Measurements from ENCODE around the gene CTSK. TPM values are rescaled to one million over a fixed set of nuclear protein-coding genes. Genes with fewer than 3 reads are reported as not detected.

The CTSK gene
- total RNA-seq, 4 donors from 2014 or later, result 13.3 to 53.2 (median 35.8) TPM

GRCh38 chr1:150751443-150751842 is 56.6 kb downstream of the CTSK start:
- Histone ChIP-seq H3K27ac (no peak overlapping the region), H3K4me3 (no peak overlapping the region), H3K4me1 (peaks cover 0 to 41% (median 16%) of the 10 kb centered on the region in 4 donors), H3K9me3 (no peaks in the 10 kb centered on the region), H3K27me3 (no peaks in the 10 kb centered on the region), H3K36me3 (peaks cover 0 to 44% (median 9%) of the 10 kb centered on the region in 4 donors)
- no peak for DNase-seq
- WGBS, 2 donors (ENCODE audit: low coverage in 1 of 2), result 79% methylated on average over 6 of the region's 6 CpGs; no CpG with 5 or more reads in 1 of the 2 donors
- TF ChIP-seq, protein P1, sequence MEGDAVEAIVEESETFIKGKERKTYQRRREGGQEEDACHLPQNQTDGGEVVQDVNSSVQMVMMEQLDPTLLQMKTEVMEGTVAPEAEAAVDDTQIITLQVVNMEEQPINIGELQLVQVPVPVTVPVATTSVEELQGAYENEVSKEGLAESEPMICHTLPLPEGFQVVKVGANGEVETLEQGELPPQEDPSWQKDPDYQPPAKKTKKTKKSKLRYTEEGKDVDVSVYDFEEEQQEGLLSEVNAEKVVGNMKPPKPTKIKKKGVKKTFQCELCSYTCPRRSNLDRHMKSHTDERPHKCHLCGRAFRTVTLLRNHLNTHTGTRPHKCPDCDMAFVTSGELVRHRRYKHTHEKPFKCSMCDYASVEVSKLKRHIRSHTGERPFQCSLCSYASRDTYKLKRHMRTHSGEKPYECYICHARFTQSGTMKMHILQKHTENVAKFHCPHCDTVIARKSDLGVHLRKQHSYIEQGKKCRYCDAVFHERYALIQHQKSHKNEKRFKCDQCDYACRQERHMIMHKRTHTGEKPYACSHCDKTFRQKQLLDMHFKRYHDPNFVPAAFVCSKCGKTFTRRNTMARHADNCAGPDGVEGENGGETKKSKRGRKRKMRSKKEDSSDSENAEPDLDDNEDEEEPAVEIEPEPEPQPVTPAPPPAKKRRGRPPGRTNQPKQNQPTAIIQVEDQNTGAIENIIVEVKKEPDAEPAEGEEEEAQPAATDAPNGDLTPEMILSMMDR (IDR thresholded peaks at IDR 0.05), result no peak
- no peak for TF ChIP-seq EP300 (IDR thresholded peaks at IDR 0.05; ENCODE audit: low read depth)
- no peak for TF ChIP-seq POLR2A (IDR thresholded peaks at IDR 0.05)
- TF ChIP-seq POLR2AphosphoS5 (IDR thresholded peaks at IDR 0.05), result no peak
- in situ Hi-C loops (cut with MboI; ENCODE audit: low pct_ligation_motif_present in 1 of 4, low pct_unique_long_range_greater_than_20kb in 1 of 4, low sequenced_read_pairs in 3 of 4) (no loop called here), intact Hi-C loops (cut with DNase I; ENCODE audit: low total_unique reads) (no loop called here)

- 65 to 66% methylated on average over 8 of the region's 8 CpGs for WGBS, 2 donors (ENCODE audit: low coverage in 1 of 2)
- TF ChIP-seq POLR2A (IDR thresholded peaks at IDR 0.05) (no peak), POLR2AphosphoS5 (IDR thresholded peaks at IDR 0.05) (peak in 1 of 3 donors; percentile 11)
- TF ChIP-seq, protein P1 (IDR thresholded peaks at IDR 0.05), result no peak
- in situ Hi-C loops (cut with MboI; ENCODE audit: low pct_ligation_motif_present in 1 of 4, low pct_unique_long_range_greater_than_20kb in 1 of 4, low sequenced_read_pairs in 3 of 4) (no loop called here), intact Hi-C loops (cut with DNase I; ENCODE audit: low total_unique reads) (no loop called here)
- DNase-seq, result no peak
- Histone ChIP-seq H3K4me1 (peaks cover 0 to 41% (median 16%) of the 10 kb centered on the region in 4 donors), H3K27me3 (no peaks in the 10 kb centered on the region), H3K4me3 (no peak overlapping the region), H3K36me3 (peaks cover 0 to 45% (median 12%) of the 10 kb centered on the region in 4 donors), H3K9me3 (no peaks in the 10 kb centered on the region), H3K27ac (peak overlapping the region; percentile 65 to 83 (median 79))
These were observed 58.2 kb downstream of the CTSK start for GRCh38 chr1:150749720-150750311.

DNA sequence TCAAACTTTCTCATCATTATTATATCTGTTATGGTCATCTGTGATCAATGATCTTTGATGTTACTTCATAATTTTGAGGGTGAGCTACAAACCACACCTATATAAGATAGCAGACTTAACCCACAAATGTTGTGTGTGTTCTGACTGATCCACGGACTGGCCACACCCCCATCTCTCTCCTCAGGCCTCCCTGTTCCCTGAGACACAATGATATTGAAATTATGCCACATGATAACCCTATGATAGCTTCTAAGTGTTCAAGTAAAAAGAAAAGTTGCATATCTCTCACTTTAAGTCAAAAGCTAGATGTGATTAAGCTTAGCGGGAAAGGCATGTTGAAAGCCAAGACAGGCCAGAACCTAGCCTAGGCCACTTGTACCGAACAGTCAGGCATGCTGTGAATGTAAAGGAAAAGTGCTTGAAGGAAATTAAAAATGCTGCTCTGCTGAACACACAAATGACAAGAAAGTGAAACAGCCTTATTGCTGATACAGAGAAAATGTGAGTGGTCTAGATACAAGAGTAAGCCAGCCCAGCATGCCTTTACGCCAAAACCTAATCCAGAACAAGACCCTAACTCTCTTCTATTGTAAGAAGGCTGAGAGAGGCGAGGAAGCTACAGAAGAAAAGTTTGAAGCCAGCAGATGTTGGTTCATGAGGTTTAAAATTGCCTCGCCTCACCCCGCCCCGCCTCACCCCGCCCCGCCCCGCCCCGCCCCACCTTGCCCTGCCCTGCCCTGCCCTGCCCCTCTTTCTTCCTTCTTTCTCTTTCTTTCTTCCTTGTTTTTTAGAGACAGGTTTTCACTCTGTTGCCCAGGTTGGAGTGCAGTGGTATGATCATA is 59.0 kb downstream of the CTSK start:
- H3K4me3 ChIP-seq, result no peak overlapping the region
- no peaks in the 10 kb centered on the region for H3K9me3 ChIP-seq
- peaks cover 0 to 41% (median 16%) of the 10 kb centered on the region in 4 donors for H3K4me1 ChIP-seq
- DNase-seq, result no peak
- in situ Hi-C loops (cut with MboI; ENCODE audit: low pct_ligation_motif_present in 1 of 4, low pct_unique_long_range_greater_than_20kb in 1 of 4, low sequenced_read_pairs in 3 of 4), result no loop called here
- 67 to 71% methylated on average over 2 to 12 of the region's 12 CpGs for WGBS, 2 donors (ENCODE audit: low coverage in 1 of 2)
- peak overlapping the region; percentile 65 to 83 (median 79) for H3K27ac ChIP-seq
- intact Hi-C loops (cut with DNase I; ENCODE audit: low total_unique reads), result no loop called here
- peaks cover 0 to 45% (median 10%) of the 10 kb centered on the region in 4 donors for H3K36me3 ChIP-seq
- H3K27me3 ChIP-seq, result no peaks in the 10 kb centered on the region
- TF ChIP-seq EP300 (IDR thresholded peaks at IDR 0.05; ENCODE audit: low read depth), result no peak
- TF ChIP-seq, protein P1 (IDR thresholded peaks at IDR 0.05), result no peak
- TF ChIP-seq POLR2AphosphoS5 (IDR thresholded peaks at IDR 0.05), result no peak
- TF ChIP-seq POLR2A (IDR thresholded peaks at IDR 0.05), result no peak

Small RNA genes within 50 kb of the gene (small RNA-seq; reads per million reads assigned to genes)
- gene RNU6-1309P, result 0 reads per million in 4 donors

Other genes with a start within 250 kb of the CTSK start
- 100 to 1,000 TPM; 176 to 395 (median 269) TPM for gene MCL1, start 228.7 kb downstream of the CTSK start, total RNA-seq
- gene ENSA, start 178.6 kb downstream of the CTSK start, total RNA-seq, result 100 to 1,000 TPM; 111 to 174 (median 158) TPM
- 10 to 100 TPM; 12.7 to 61.0 (median 34.7) TPM for gene GOLPH3L, start 111.1 kb downstream of the CTSK start, total RNA-seq
- gene HORMAD1, start 87.4 kb downstream of the CTSK start, total RNA-seq, result 1 to 10 TPM in 1 of 4 donors, under 1 TPM in 1, not detected in 2; 0.41 to 1.6 TPM
- 100 to 1,000 TPM; 235 to 454 (median 330) TPM for gene CTSS, start 42.5 kb downstream of the CTSK start, total RNA-seq
- 10 to 100 TPM; 47.9 to 64.6 (median 53.9) TPM for gene ARNT, start 68.3 kb upstream of the CTSK start, total RNA-seq
- gene CTXND2, start 78.9 kb upstream of the CTSK start, total RNA-seq, result not detected
- gene SETDB1, start 118.1 kb upstream of the CTSK start, total RNA-seq, result 10 to 100 TPM; 19.5 to 59.7 (median 39.2) TPM
- gene CERS2, start 166.6 kb upstream of the CTSK start, total RNA-seq, result 100 to 1,000 TPM in 2 of 4 donors, 10 to 100 TPM in 2; 35.2 to 142 (median 101) TPM
- gene ANXA9, start 174.0 kb upstream of the CTSK start, total RNA-seq, result under 1 TPM in 1 of 4 donors, not detected in 3; 0.32 TPM
- gene MINDY1, start 198.6 kb upstream of the CTSK start, total RNA-seq, result 10 to 100 TPM; 27.7 to 66.2 (median 54.8) TPM
- gene PRUNE1, start 200.2 kb upstream of the CTSK start, total RNA-seq, result 10 to 100 TPM in 3 of 4 donors, 1 to 10 TPM in 1; 9.0 to 80.4 (median 26.8) TPM
- gene BNIPL, start 228.3 kb upstream of the CTSK start, total RNA-seq, result 1 to 10 TPM in 2 of 4 donors, under 1 TPM in 1, not detected in 1; 0.68 to 10.0 (median 2.5) TPM
- 1 to 10 TPM; 1.5 to 3.7 (median 2.8) TPM for gene C1orf56, start 239.5 kb upstream of the CTSK start, total RNA-seq

All from transverse colon (tissue), 4 donors.